Endothelial cell of umbilical vein (primary cell): ENCODE measurements around the gene CHRNA10. TPM values are rescaled to one million over a fixed set of nuclear protein-coding genes. Genes with fewer than 3 reads are reported as not detected.

Experiments
- BruUV-seq: library from RNA; stranded (reverse); fragments of 400-500 nt; replicated peaks from 2 replicates; lab custom pipeline; 2021; lab: Mats Ljungman, UMichigan
- CTCF ChIA-PET: fragments of 300-600, 350-600 bp; sonication (Branson Sonifier 250); formaldehyde crosslinking; loops from one replicate; lab custom pipeline; 2021; ENCODE audit warnings: antibody characterized with exemption, inconsistent platforms; lab: Charles Lee
- POLR2A ChIA-PET: fragments of 300-600, 350-600 bp; sonication (Branson Sonifier 250); formaldehyde crosslinking; loops from one replicate; lab custom pipeline; 2021; ENCODE audit warnings: antibody characterized with exemption, inconsistent platforms; lab: Charles Lee
- DNase-seq: peaks from one replicate; pipeline ENCODE4 v3.0.0-alpha.2; 2011; ENCODE audit warnings: low read depth, low spot score
- FAIRE-seq: peaks from 2 replicates; lab custom pipeline; 2011; peaks lifted over from hg19 to GRCh38; lab: Jason Lieb, UNC
- H2AFZ ChIP-seq: 2 replicates; pipeline ENCODE4 v1.6.0; 2012; ENCODE audit warnings: low read depth, low read length, control low read depth, inconsistent platforms
- H3K27ac ChIP-seq: 2 replicates; pipeline ENCODE4 v1.5.1; 2011; ENCODE audit warnings: low read depth, mild to moderate bottlenecking, control low read depth, low read length, moderate library complexity; ENCODE audit not compliant: insufficient read depth
- H3K27me3 ChIP-seq, 2 experiments: 2 replicates each; pipeline versions ENCODE4 v1.6.0 to v1.6.1; 2011; ENCODE audit warnings: low read length in 2 of 2, mixed read lengths in 1 of 2; ENCODE audit not compliant: control insufficient read depth in 2 of 2, insufficient read depth in 2 of 2
- H3K36me3 ChIP-seq, 2 experiments: 2 replicates in 1 of 2; 3 replicates in 1 of 2; pipeline ENCODE4 v1.5.1; 2011; ENCODE audit warnings: low read length in 2 of 2, mild to moderate bottlenecking in 1 of 2, moderate library complexity in 1 of 2; ENCODE audit not compliant: control insufficient read depth in 2 of 2, insufficient read depth in 2 of 2; ENCODE audit errors: extremely low read depth in 1 of 2
- H3K4me1 ChIP-seq: 3 replicates; pipeline ENCODE4 v1.5.1; 2011; ENCODE audit warnings: mild to moderate bottlenecking, low read length; ENCODE audit not compliant: control insufficient read depth, insufficient read depth; ENCODE audit errors: extremely low read depth
- H3K4me2 ChIP-seq: 2 replicates; pipeline ENCODE4 v1.6.1; 2011; ENCODE audit warnings: low read length, control low read depth, mixed read lengths; ENCODE audit not compliant: insufficient read depth
- H3K4me3 ChIP-seq, 3 experiments: fragments of 200-600 bp in 1 of 3; sonication (generic), shearing (Covaris generic) in 1 of 3; replicated peaks in 1 of 3; 2 replicates each; pipeline ENCODE4 v1.5.1; 2011 to 2016; ENCODE audit warnings: control low read depth in 3 of 3, low read length in 3 of 3, mild to moderate bottlenecking in 2 of 3, inconsistent platforms in 1 of 3, low read depth in 1 of 3, moderate library complexity in 1 of 3; ENCODE audit not compliant: insufficient read depth in 1 of 3
- H3K79me2 ChIP-seq: 2 replicates; pipeline ENCODE4 v1.6.0; 2012; ENCODE audit warnings: low read length, inconsistent platforms; ENCODE audit not compliant: control insufficient read depth, insufficient read depth
- H3K9ac ChIP-seq: replicated peaks from 2 replicates; pipeline ENCODE3; 2011; ENCODE audit warnings: low read length, control low read depth; ENCODE audit not compliant: insufficient read depth; ENCODE audit errors: extremely low read depth
- H3K9me1 ChIP-seq: replicated peaks from 3 replicates; pipeline ENCODE4 v1.6.0; 2011; ENCODE audit warnings: mild to moderate bottlenecking, low read length; ENCODE audit not compliant: control insufficient read depth, insufficient read depth; ENCODE audit errors: extremely low read depth
- H3K9me3 ChIP-seq: replicated peaks from 2 replicates; pipeline ENCODE4 v1.5.1; 2012; ENCODE audit warnings: low read length, inconsistent platforms; ENCODE audit not compliant: control insufficient read depth, insufficient read depth
- H4K20me1 ChIP-seq: replicated peaks from 2 replicates; pipeline ENCODE3; 2011; ENCODE audit warnings: mild to moderate bottlenecking, low read length; ENCODE audit not compliant: control insufficient read depth, insufficient read depth; ENCODE audit errors: extremely low read depth
- CTCF ChIP-seq, 2 donors: IDR thresholded peaks; 1 replicate in 1 of 2; 2 replicates in 1 of 2; pipeline ENCODE4 v1.5.1; 2011; ENCODE audit warnings: low read length in 2 of 2, mild to moderate bottlenecking in 2 of 2, moderate library complexity in 2 of 2, control low read depth in 1 of 2, inconsistent platforms in 1 of 2, low read depth in 1 of 2; ENCODE audit not compliant: insufficient read depth in 1 of 2; ENCODE audit errors: extremely low read depth in 1 of 2
- EZH2 ChIP-seq: IDR thresholded peaks from 2 replicates; pipeline ENCODE4 v1.6.1; 2012; ENCODE audit warnings: borderline replicate concordance, low read depth, mild to moderate bottlenecking, moderate library complexity, low read length, inconsistent platforms; ENCODE audit not compliant: severe bottlenecking
- FOS ChIP-seq: IDR thresholded peaks from 2 replicates; pipeline ENCODE4 v1.6.1; 2011; ENCODE audit warnings: mild to moderate bottlenecking, low read length, moderate library complexity, borderline replicate concordance; ENCODE audit not compliant: insufficient read depth
- GATA2 ChIP-seq: IDR thresholded peaks from 2 replicates; pipeline ENCODE4 v1.7.0; 2011; ENCODE audit warnings: low read depth, mild to moderate bottlenecking, moderate library complexity, mixed read lengths, low read length; ENCODE audit not compliant: insufficient read length, insufficient read depth
- JUN ChIP-seq: IDR thresholded peaks from 2 replicates; pipeline ENCODE4 v1.6.1; 2011; ENCODE audit warnings: borderline replicate concordance, low read depth; ENCODE audit not compliant: insufficient read length, insufficient read depth
- MAX ChIP-seq: IDR thresholded peaks from 2 replicates; pipeline ENCODE4 v1.6.1; 2011; ENCODE audit not compliant: insufficient read depth, insufficient read length
- MYC ChIP-seq: IDR thresholded peaks from one replicate; pipeline ENCODE4 v1.6.1; 2011; ENCODE audit warnings: mild to moderate bottlenecking, low read depth, low read length
- POLR2A ChIP-seq: IDR thresholded peaks from 2 replicates; pipeline ENCODE4 v1.6.1; 2012; ENCODE audit warnings: low read depth, mild to moderate bottlenecking, control low read depth, low read length
- POLR2AphosphoS5 ChIP-seq: IDR thresholded peaks from 2 replicates; pipeline ENCODE4 v1.6.1; 2012; ENCODE audit warnings: low read depth, mild to moderate bottlenecking, control low read depth, low read length, moderate library complexity; ENCODE audit not compliant: insufficient read depth
- dilution Hi-C: fragments of 300-500 bp; cut with MboI; formaldehyde crosslinking; loops from one replicate; pipeline ENCODE4 v1.15.0; 2019; ENCODE audit warnings: low sequenced_read_pairs; ENCODE audit not compliant: extremely low pct_ligation_motif_present
- intact Hi-C: fragments of 100-400 bp; cut with micrococcal nuclease; formaldehyde crosslinking; loops from one replicate; pipeline ENCODE4 v1.10.0; 2022
- polyA plus RNA-seq, 4 experiments: library from polyadenylated mRNA; depleted of rRNA in 3 of 4; stranded (reverse) in 3 of 4; unstranded in 1 of 4; fragments of >200 nt; gene quantifications; 2 replicates each; pipeline versions ENCODE4 v1.2.1 to v1.2.3, GENCODE V29; 2011 to 2012; ENCODE audit warnings: missing spikeins in 1 of 4
- total RNA-seq: library from RNA; stranded (reverse); gene quantifications from 2 replicates; pipeline ENCODE4 v1.2.3, GENCODE V29; 2021

The CHRNA10 gene
- total and polyA plus RNA-seq, 2 donors (not counting 3 experiments of a cell fraction or from before 2014, with no cell fraction given), result 1.1 to 1.8 TPM

- Histone ChIP-seq H2AFZ (no peak overlapping the region), H3K9me1 (no peaks in the 10 kb centered on the region), H3K4me2 (no peak overlapping the region), H3K36me3 (peaks cover 16 to 37% of the 10 kb centered on the region in 2 experiments), H3K27me3 (no peaks in the 10 kb centered on the region), H3K9me3 (no peaks in the 10 kb centered on the region), H3K27ac (no peak overlapping the region), H4K20me1 (peaks cover 2% of the 10 kb centered on the region), H3K4me3 (no peak overlapping the region), H3K4me1 (no peaks in the 10 kb centered on the region), H3K9ac (no peak overlapping the region), H3K79me2 (peaks cover 6% of the 10 kb centered on the region)
- no peak for FAIRE-seq
- CTCF ChIA-PET, result no interaction called here
- dilution Hi-C loops (no loop called here), intact Hi-C loops (no loop called here)
- TF ChIP-seq GATA2 (no peak), JUN (no peak), FOS (no peak), CTCF (IDR thresholded peaks at IDR 0.05; ENCODE audit: extremely low read depth in 1 of 2, insufficient read depth in 1 of 2, low read depth in 1 of 2, low read length in 2 of 2) (no peak), POLR2A (no peak), MYC (no peak), MAX (no peak), POLR2AphosphoS5 (no peak), EZH2 (no peak)
- BruUV-seq, result no TSS peak
- POLR2A ChIA-PET, result no interaction called here
- DNase-seq, result no peak
Measured at GRCh38 chr11:3712274-3712673, 41.1 kb upstream of the CHRNA10 start.
